Adrenal gland (tissue), 5 donors: ENCODE measurements around the gene SORL1-AS1.

Experiments
- CTCF ChIP-seq, 6 experiments: fragments of 450-650 bp in 4 of 6; fragments of 200-600 bp in 2 of 6; sonication (generic) in 1 of 6; IDR thresholded peaks; 1 replicate in 5 of 6; 2 replicates in 1 of 6; pipeline versions ENCODE4 v1.5.1 to v1.8.0; 2016 to 2021; ENCODE audit warnings: antibody characterized with exemption in 6 of 6, mild to moderate bottlenecking in 2 of 6, moderate library complexity in 1 of 6
- POLR2A ChIP-seq, 2 donors: fragments of 450-650 bp; IDR thresholded peaks; one replicate each; pipeline ENCODE4 v1.6.1; 2017; ENCODE audit warnings: antibody characterized with exemption in 2 of 2, mild to moderate bottlenecking in 2 of 2, moderate library complexity in 1 of 2
- donor health status: DM: no; HTN: no; CAD: no.

GRCh38 chr11:121393855-121394254, 58.9 kb downstream of the SORL1-AS1 start:
- TF ChIP-seq CTCF (IDR thresholded peaks at IDR 0.05) (no peak), POLR2A (IDR thresholded peaks at IDR 0.05) (no peak)
